Stimulated activated CD8-positive, alpha-beta memory T cell treated with anti-CD3 and anti-CD28 coated beads, Interleukin-7, amount 100 ng/mL, for 4 hours (primary cell): Measurements from ENCODE around the gene LPCAT2.

ENCODE experiments used
- DNase-seq, 2 donors: peaks; one replicate each; pipeline ENCODE4 v3.0.0-alpha.2; 2020; ENCODE audit warnings: low read depth in 2 of 2

LPCAT2 gene

DNA sequence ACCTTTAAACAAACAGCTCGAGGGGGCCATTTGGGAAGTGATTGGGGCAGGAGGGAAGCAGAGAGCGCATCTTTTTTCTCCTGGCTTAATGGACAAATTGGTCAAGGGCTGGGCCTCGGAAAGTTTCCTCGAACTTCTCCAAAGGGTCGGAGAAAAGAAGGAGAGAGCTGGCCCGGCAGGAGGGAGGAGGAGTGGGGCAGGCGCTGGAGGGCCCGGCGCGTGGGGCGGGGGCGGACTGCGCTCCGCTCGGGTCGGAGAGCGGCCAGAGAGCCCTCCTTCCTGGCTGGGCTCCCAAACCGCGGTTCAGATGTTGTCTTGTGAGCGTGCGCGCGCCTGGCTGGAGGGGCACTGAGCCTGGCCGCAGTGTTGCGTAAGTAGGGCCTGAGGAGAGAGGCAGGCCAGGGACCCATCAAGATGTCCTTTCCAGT is 28.6 kb upstream of the LPCAT2 start:
- no peak for DNase-seq

DNA sequence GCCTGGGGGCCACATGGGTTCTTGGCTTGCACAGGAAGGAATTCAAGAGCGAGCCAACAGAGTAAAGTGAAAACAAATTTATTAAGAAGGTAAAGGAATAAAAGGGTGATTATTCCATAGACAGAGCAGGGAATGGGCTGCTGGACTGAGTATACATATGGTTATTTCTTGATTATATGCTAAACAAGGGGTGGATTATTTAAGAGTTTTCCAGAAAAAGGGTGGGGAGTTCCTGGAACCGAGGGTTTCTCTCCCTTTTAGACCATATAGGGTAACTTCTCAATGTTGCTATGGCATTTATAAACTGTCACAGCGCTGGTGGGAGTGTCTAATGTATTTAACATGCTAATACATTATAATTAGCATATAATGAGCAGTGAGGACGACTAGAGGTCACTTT is 27.8 kb upstream of the LPCAT2 start:
- DNase-seq = no peak

DNA sequence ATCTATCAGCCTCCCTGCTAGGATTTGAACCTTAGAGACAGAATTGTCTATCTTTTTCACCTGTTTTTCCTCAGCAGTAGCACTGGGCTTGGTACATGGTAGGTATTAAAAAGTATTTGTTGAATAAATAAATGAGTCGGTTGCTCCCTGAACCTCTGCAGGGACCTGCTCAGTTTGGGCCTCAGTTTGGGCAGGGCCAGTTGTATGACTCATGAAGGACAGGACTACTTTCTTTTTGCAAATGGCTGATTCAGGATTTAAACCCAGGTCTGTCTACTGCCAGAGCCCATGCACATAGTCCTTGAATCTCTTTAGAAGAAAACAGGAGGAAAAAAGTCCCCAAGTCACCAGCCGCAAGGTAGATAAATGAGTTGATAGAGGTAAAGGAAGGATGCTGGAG is 26.8 kb upstream of the LPCAT2 start:
- no peak for DNase-seq

DNA sequence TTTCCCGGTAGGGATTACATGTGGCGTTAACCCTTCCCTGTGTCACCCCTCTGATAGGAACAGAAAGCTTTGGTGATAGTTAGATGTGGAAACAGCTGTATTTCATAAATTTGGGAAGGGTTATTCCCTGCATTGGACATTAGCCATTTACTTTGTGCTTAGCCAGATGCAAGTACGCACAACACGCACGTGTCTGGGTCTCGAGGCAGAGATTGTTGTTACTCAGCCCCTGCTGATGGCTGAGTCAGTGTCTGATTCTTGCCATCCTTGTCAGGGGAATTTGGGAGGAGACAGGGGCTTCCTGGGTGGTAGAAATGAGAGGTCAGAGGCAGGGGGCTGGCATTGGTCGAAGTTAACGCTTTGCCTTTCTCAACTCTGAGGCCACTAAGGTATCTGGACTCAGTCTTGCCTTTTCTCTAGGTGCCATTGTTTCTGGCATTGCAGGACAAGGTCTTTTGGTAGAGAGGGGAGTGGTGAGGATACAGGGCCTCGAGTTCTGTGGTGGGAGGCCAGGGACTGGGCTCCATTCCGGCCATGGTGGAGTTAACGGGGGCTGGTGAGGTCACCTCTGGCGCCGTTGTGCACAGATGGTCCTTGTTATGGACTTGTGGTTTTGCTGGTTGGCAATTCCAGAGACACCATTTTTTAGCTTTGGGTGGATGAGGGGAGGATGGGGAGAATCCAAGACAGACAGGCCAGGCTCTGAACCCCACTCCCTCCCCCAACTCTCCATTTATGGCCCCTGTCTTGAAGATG is 21.6 kb upstream of the LPCAT2 start:
- DNase-seq = no peak

DNA sequence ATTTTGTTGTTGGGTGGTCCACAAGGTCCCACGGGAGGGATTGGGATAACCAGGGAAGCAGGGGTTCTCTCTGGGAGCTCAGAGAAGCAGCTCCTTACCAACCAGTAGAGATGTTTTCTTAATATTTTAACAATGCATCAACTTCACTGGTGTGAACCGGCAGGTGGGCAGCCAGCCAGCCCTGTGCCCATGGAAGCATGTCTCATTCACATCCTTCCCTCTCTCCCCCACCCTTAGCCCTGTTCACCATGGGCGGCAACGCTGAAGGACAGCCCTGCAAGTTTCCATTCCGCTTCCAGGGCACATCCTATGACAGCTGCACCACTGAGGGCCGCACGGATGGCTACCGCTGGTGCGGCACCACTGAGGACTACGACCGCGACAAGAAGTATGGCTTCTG is 20.6 kb upstream of the LPCAT2 start:
- no peak for DNase-seq

DNA sequence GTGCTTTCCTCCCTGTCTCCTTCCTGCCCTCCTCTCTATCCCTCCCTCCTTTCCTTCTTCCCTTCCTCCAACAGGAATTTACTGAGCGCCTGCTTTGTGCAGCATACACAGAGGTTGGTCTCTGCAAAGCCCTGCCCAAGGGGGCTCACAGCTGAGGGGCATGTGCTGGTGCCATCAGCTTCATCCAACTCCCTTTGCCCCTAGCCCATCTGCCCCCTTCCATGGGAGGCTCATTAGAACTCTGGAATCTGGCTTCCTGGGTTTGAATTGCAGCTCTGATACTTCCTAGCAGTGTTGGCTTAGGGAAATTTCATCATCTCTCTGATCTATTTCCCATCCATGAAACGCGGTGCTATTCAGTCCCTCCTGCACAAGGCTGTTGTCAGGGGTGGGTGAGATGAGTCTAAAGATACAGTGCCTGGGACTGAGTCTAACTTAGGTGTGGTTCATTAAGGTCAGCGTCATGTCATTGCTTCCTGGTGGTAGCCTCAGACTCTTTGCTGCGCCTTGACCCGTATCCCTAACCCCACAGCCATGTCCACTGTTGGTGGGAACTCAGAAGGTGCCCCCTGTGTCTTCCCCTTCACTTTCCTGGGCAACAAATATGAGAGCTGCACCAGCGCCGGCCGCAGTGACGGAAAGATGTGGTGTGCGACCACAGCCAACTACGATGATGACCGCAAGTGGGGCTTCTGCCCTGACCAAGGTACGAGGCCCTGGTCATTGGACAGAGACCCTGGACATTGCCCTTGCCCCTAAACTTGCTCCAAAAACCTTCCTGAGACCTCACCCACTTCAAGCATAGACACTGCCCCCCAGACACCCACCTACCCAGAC is 19.5 kb upstream of the LPCAT2 start:
- DNase-seq = no peak

DNA sequence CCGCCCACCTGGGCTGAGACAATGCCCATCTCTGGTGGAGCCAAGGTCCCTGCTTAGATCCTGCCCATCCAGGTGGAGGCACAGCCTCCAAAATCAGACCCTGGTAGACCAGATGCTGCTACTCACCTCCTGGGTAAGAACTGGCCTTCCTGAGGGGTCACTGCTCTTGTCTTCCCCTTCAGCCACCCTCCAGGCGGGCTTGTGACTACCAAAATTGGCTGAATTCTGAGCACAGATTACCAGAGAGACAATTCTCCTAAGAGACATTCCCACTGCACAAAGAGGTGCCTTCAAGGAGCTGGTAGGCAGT is 19.0 kb upstream of the LPCAT2 start:
- no peak for DNase-seq

DNA sequence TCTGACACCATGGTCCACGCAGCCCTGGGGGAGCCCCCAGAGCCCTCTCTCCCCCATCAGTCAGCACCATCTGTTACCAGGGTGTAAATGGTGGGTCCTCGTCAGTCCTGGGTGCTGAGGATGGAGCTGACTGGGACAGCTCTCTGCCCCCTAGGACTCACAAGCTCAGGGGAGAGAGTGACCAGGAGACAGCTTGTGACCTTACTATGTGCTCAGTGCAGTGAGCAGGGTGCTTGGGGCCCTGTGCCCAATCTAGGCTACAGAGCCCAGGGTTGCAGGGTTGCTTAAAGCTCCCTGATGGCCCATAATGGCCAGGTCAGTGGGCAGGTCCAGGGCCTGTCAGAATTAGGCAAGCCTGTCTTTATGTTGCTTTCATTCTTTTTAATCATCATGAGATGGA is 18.6 kb upstream of the LPCAT2 start:
- no peak for DNase-seq

DNA sequence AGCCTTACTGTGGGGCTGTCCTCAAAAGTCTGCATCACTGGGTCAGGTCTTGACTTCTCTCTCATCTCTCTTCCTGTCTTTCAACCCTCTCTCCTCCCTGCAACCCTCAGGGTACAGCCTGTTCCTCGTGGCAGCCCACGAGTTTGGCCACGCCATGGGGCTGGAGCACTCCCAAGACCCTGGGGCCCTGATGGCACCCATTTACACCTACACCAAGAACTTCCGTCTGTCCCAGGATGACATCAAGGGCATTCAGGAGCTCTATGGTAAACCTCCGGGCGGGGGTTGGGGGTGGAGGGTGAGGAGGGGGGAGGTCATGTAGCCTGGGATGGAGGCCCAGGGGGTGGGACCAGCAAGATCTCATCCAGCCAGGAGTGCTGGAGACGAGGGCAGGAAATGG is 17.2 kb upstream of the LPCAT2 start:
- DNase-seq = no peak

DNA sequence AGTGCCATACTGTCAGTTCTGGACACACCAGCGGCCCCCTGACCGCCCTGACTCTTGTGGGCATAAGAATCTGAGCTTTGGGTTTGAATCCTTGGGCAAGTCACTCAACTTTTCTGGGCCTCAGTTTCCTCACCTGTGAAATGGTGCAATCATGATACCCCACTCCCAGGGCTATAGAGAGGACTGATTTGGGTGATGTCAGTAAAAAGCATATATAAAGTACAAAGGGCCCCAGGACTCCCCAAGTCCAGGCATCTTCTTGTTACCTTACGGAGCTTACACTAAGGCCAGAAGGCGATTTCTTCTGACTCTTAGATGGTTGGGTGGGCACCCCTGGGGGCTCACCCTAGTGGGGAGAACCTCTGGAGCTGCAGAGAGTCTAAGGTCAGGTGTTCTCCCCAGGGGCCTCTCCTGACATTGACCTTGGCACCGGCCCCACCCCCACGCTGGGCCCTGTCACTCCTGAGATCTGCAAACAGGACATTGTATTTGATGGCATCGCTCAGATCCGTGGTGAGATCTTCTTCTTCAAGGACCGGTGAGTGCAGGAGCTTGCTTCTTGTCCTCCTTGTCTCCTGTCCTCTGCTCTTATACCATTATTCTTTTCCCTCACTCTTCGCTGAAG is 16.0 kb upstream of the LPCAT2 start:
- no peak for DNase-seq

DNA sequence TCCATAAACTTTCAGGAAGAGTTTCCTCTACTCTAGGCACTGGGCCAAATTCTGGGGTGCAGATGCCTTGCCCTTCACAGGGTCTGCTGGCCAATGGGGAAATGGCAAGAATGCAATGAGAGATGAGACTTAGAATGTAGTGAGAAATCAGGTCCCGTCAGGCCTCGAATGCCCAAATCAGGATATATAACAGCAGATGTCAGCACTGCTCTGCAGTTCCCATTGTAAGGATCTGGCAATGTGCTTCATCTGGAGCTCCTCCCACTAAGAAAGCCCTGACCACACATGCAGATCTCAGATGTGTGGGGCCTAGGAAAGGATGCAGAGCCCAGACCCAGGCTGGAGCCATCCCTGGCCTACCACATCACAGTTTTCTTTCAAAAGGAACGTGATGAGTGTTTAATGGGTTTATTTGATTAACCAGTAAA is 13.9 kb upstream of the LPCAT2 start:
- DNase-seq = no peak

DNA sequence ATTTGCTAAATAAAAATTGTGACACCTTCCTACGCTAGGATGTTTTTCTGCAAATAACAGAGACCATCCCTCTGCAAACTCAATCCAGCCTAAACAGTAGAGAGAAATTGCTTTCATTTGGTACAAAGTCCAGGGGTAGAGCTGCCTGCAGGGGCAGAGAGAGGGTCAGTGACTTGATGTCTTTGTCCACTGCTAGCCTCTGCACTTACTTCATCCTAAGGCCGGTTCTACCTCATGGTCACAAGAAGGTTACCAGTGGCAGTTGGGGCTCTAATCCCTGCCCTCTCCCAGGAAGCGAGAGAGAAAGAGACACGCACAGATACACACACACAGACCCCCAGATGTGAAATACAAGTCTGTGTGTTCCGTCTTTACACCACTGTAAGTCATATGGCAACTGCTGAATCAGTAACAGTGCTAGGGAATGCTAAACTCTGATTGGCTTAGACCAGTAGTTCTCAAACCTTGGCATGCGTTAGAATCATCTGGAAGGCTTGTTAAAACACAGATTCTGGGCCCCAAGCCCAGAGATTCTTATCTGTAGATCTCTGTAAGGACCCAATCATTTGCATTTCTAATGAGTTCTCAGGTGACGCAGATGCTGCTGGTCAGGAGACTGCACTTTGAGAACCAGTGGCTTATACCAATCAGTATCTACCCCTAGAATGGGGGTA is 13.1 kb upstream of the LPCAT2 start:
- no peak for DNase-seq

DNA sequence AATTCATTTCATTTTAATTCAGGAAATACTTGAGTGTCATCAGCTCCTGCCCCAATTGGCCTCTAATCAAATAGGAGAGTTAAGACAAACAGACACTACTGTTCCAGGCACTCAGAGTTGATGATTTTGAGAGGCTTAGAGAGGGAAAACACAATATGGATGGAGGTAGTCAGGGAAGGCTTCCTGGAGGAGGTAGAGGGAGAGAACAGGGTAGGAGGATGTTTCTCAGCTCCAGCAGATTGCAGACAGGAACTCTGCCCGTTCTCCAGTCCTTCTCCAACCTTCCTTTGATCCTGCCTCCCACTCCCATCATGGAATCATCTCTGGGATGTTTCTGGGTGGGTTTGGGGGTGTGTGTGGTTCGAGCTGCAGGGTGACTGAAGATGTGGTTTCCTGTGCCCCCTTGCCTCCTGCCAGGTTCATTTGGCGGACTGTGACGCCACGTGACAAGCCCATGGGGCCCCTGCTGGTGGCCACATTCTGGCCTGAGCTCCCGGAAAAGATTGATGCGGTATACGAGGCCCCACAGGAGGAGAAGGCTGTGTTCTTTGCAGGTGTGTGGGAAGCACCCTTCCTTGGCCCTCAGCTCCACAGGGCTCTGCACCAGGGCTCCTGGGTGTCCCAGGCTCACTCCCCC is 12.2 kb upstream of the LPCAT2 start:
- DNase-seq = no peak

DNA sequence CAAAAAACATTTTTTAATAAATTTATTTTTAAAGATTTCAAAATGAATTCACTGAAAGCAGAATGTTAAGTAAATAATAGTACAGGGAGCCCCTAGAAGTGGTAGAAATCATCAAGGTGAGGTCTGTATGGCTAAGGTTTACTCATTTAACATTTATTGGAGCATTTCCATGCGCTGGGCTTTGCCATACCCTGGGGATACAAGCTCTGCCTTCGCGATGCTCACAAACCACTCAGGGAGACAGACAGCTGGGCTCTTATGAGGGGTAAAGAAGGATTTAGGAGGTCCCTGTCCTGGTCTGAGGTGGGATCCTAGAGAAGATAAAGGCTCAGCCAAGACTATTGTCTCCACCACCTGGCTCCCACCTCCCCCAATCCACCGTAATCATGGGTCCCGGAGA is 11.3 kb upstream of the LPCAT2 start:
- DNase-seq = no peak

DNA sequence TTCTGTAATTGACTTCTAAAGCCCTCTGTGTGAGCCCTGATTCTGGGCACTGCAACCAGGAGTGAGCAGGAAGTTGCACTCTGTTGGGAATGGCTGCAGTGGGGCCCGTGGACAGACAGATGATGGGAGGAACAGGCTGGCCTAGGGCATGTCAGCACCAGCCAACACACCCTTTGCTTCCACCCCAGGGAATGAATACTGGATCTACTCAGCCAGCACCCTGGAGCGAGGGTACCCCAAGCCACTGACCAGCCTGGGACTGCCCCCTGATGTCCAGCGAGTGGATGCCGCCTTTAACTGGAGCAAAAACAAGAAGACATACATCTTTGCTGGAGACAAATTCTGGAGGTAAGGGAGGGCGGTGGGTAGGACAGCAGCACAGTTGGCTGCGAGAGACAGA is 10.8 kb upstream of the LPCAT2 start:
- no peak for DNase-seq

DNA sequence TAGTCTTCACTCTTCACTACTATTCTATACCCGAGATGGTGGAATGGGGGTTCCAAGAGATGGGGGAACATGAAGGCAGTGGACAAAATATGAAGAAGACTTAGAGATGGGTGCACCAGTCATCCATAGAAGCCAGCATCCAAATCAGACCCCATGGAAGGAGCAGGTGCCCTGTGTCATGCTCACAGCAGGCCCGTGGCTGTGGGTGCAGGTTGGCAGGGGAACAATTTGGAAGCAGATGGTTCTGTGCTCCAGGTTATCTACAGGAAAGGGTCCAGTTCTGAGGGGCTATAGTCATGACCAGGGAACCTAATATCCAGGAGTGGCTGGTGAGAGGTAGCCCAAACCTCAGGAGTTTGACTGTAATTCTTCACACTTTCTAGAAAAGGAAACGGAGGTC is 9.6 kb upstream of the LPCAT2 start:
- DNase-seq = no peak

DNA sequence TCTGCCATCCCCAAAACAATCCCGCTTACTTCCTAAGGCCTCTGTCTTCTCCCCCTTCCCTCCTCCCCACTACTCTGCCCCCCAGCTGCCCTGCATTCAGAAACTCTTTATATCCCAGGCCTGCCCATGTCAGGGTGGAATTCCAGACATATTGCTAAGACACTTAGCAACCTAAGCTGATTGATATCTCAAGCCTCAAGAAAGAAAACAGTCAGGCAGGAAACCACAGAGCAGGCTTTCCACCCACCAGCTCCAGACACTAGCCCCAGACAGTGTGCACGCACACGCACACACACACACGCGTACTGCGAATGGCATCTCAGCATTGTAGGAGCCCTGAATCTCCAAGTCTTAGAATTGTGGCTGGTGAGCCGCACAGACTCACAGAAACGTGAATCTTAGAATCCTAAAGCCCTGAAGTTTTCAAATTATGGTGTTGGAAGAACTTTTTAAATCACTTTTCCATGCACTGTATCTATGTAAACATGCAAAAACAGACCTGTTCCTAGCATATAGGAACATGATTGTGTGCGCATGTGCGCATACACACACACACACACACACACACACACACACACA is 8.8 kb upstream of the LPCAT2 start:
- DNase-seq = no peak

DNA sequence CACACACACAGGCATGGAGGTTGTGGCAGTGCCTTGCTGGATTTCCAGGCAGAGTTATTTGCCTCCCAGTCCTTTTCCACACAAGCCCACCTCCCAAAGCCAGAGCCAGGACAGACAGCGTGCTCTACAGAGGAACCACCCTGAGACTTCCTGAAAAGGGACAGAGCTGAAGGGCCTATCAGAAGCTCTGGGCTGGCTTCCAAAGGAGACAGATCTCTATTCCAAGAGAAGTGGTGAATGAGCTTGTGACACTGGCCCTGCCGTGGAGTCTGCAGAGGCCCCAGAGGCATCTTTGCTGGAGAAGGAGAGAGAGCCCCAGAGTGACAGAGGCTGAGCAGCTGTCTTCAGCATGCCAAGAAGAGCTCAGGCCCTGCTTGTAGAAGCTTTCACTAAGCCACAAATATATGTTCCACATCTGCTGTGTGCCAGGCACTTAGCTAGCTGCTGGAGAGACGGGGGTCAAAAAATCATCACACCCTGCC is 8.3 kb upstream of the LPCAT2 start:
- DNase-seq = no peak

DNA sequence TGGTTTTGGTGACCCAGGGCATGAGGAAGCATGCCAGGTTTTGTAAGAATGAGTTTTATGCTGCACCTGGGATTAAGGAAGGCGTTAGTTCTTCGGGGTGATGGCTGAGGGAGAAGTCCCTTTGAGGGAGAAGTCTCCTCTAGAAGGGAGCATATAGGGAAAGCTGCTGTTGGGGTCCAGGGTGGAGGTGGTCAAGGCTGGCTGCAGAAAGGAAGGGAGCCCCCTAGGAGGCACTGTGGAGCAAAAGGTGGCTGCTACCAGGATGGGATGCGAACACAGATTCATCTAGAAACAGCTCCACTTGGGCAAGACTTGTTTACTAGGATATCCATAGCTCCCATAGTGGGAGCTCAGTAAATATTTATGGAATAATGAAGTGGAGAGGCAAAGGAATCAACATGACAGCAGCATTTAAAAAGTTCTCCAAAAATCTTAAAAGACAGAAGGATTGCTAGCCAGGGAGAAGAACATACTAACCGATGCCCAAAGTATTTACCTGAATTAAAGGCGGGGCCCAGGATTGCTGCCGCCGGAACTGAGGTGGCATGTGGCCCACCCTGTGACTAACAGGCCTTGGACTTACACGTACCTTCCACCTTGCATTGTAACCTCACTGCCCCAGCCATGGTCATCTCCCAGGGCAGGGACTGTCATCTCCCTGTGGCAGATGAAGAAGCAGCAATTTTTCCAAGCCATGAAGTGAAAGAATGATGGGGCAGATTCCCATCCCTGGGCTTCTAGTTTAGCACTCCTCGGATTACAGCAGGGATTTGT is 7.1 kb upstream of the LPCAT2 start:
- no peak for DNase-seq

DNA sequence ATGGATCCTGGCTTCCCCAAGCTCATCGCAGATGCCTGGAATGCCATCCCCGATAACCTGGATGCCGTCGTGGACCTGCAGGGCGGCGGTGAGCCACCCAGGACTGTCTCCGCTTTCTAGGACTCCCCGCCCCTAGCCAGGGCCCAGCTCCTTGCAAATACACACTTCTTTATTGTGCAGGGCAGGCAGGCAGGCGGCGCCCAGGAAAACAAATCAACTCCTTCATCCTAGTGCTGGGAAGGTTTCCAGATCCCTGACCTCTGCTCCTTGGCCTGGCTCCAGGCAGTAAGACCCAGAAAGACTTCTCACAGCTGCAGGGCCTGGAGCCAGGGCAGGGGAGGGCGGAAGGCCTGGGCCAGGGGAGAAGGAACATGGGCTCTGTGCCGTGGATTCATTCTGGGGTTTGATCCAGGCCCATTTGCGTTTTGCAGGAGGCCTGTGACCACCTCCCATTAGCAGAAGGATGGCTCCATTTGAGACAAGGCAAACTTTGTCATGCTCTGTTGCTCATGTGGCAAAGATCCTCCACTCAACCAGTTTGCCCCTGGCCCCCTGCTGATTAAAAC is 6.0 kb upstream of the LPCAT2 start:
- DNase-seq = no peak
